Measurements from ENCODE around the gene NAT16. TPM values are rescaled to one million over a fixed set of nuclear protein-coding genes. Genes with fewer than 3 reads are reported as not detected.

The NAT16 gene
- polyA plus RNA-seq, 1 of the 3 experiments (the other 2 are of a cell fraction), result 0.64 TPM

- Histone ChIP-seq H4K20me1 (ENCODE audit: insufficient read depth) (peaks cover 48% of the 10 kb centered on the region), H3K9me2 (no peaks in the 10 kb centered on the region), H2AFZ (ENCODE audit: low read depth) (peak within 1 kb of the TSS; percentile 5; the same call in 1 of the 2 replicates), H3K4me2 (peak within 1 kb of the TSS; percentile 96), H3F3A (replicated peaks; ENCODE audit: insufficient read depth) (peaks cover 84% of the 10 kb centered on the region), H3K79me2 (ENCODE audit: insufficient read depth) (peaks cover 82% of the 10 kb centered on the region), H3K4me1 (ENCODE audit: control insufficient read depth in 1 of 2, insufficient read depth in 2 of 2, low read depth in 1 of 2, low read length in 1 of 2) (peaks cover 14 to 39% of the 10 kb centered on the region in 2 experiments; a peak in 3 of 4 replicates), H3K9me3 (no peaks in the 10 kb centered on the region), H3K27me3 (ENCODE audit: insufficient read depth) (no peaks in the 10 kb centered on the region), H3K9ac (peak within 1 kb of the TSS; percentile 95), H3K36me3 (replicated peaks in 1 of 2; ENCODE audit: control insufficient read depth in 1 of 2, insufficient read depth in 2 of 2, low read length in 1 of 2) (peaks cover 4 to 47% of the 10 kb centered on the region in 2 experiments), H3K27ac (ENCODE audit: low read depth in 2 of 2, low read length in 1 of 2) (peak within 1 kb of the TSS; percentile 61 to 98), H3K4me3 (ENCODE audit: low read depth in 2 of 2, low read length in 1 of 2) (peak within 1 kb of the TSS; percentile 46 to 85; a peak in 3 of 4 replicates)
- 5% methylated on average over 22 of the region's 22 CpGs for WGBS (ENCODE audit: low lambda C conversion rate)
- DNase-seq, result peak; percentile 83
- POLR2A ChIA-PET, result interaction anchor here (0.7 kb wide), 1 partner anchor 434 kb away, joined by 3 read pairs; no protein-coding TSS in a partner anchor
- CTCF ChIA-PET, result interaction anchor here (1.5 to 4.0 kb wide), 7 partner anchors 11 to 115 kb away, joined by 3 to 34 read pairs (median 10); no protein-coding TSS in a partner anchor
- no peak; the same call in 1 of the 2 replicates for TF ChIP-seq MEF2A (IDR thresholded peaks at IDR 0.05; ENCODE audit: borderline replicate concordance, low read depth)
- TF ChIP-seq EP300 (IDR thresholded peaks at IDR 0.05; ENCODE audit: borderline replicate concordance in 1 of 2, low read depth in 1 of 2, low read length in 1 of 2), result peak in 1 of 2 experiments; percentile 55; a peak in 1 of 4 replicates
- no peak for TF ChIP-seq MXI1 (IDR thresholded peaks at IDR 0.05; ENCODE audit: low read depth, low read length)
- peak; percentile 77; the same call in 1 of the 2 replicates for TF ChIP-seq REST (IDR thresholded peaks at IDR 0.05; ENCODE audit: low read depth, low read length)
- 0 out of 2 replicates have a peak, but pooled peaks have one; percentile 1 for TF ChIP-seq SMC3 (IDR thresholded peaks at IDR 0.05; ENCODE audit: low read depth, low read length)
- peak; percentile 59; the same call in 1 of the 2 replicates for TF ChIP-seq YY1 (IDR thresholded peaks at IDR 0.05; ENCODE audit: low read depth)
- TF ChIP-seq FOXM1 (IDR thresholded peaks at IDR 0.05; ENCODE audit: low read depth), result no peak
- peak; percentile 44 for TF ChIP-seq CHD2 (IDR thresholded peaks at IDR 0.05; ENCODE audit: low read length, partially characterized antibody)
- TF ChIP-seq CTCF (IDR thresholded peaks at IDR 0.05), result peak; percentile 60
- peak; percentile 97 for TF ChIP-seq TAF1 (IDR thresholded peaks at IDR 0.05; ENCODE audit: borderline replicate concordance, low read depth, low read length)
- peak; percentile 82 for TF ChIP-seq RXRA (IDR thresholded peaks at IDR 0.05; ENCODE audit: borderline replicate concordance, low read depth)
- TF ChIP-seq, protein P1, sequence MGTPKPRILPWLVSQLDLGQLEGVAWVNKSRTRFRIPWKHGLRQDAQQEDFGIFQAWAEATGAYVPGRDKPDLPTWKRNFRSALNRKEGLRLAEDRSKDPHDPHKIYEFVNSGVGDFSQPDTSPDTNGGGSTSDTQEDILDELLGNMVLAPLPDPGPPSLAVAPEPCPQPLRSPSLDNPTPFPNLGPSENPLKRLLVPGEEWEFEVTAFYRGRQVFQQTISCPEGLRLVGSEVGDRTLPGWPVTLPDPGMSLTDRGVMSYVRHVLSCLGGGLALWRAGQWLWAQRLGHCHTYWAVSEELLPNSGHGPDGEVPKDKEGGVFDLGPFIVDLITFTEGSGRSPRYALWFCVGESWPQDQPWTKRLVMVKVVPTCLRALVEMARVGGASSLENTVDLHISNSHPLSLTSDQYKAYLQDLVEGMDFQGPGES (IDR thresholded peaks at IDR 0.05; ENCODE audit: low read depth, low read length), result no peak
- TF ChIP-seq USF2 (IDR thresholded peaks at IDR 0.05; ENCODE audit: borderline replicate concordance, low read depth, low read length), result 0 out of 2 replicates have a peak, but pooled peaks have one; percentile 19
- TF ChIP-seq GATA2 (CRISPR knock-in tag; IDR thresholded peaks at IDR 0.05), result no peak
- TF ChIP-seq RCOR1 (IDR thresholded peaks at IDR 0.05; ENCODE audit: low read length), result no peak; the same call in 1 of the 2 replicates
- TF ChIP-seq, protein P2, sequence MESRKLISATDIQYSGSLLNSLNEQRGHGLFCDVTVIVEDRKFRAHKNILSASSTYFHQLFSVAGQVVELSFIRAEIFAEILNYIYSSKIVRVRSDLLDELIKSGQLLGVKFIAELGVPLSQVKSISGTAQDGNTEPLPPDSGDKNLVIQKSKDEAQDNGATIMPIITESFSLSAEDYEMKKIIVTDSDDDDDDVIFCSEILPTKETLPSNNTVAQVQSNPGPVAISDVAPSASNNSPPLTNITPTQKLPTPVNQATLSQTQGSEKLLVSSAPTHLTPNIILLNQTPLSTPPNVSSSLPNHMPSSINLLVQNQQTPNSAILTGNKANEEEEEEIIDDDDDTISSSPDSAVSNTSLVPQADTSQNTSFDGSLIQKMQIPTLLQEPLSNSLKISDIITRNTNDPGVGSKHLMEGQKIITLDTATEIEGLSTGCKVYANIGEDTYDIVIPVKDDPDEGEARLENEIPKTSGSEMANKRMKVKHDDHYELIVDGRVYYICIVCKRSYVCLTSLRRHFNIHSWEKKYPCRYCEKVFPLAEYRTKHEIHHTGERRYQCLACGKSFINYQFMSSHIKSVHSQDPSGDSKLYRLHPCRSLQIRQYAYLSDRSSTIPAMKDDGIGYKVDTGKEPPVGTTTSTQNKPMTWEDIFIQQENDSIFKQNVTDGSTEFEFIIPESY (IDR thresholded peaks at IDR 0.05; ENCODE audit: borderline replicate concordance, low read depth), result peak; percentile 82
- TF ChIP-seq GABPA (IDR thresholded peaks at IDR 0.05; ENCODE audit: low read depth), result peak; percentile 52
- no peak; the same call in 1 of the 2 replicates for TF ChIP-seq TEAD4 (IDR thresholded peaks at IDR 0.05; ENCODE audit: borderline replicate concordance, insufficient read depth)
- TF ChIP-seq JUND (IDR thresholded peaks at IDR 0.05), result peak; percentile 62; the same call in 1 of the 2 replicates
Measured at GRCh38 chr7:101126651-101127459, 53.2 kb downstream of the NAT16 start, which contains the start of gene SERPINE1. Gene SERPINE1, plus strand, starts transcription at chr7:101127104. Its CDS starts 1,290 bp downstream, at chr7:101128394.

Data from SK-N-SH (cell line).